ENCODE data around the gene TMEM126B. TPM values are rescaled to one million over a fixed set of nuclear protein-coding genes. Genes with fewer than 3 reads are reported as not detected.

The TMEM126B gene
- total and polyA plus RNA-seq, 2 of the 13 experiments (the other 11 are each of a cell fraction or from before 2014, with no cell fraction given) = 33.6 to 54.8 TPM

- TF ChIP-seq SKIL (CRISPR knock-in tag; IDR thresholded peaks at IDR 0.05; ENCODE audit: borderline replicate concordance) (peak; percentile 31; the same call in 1 of the 2 replicates), ZNF737 (CRISPR knock-in tag; IDR thresholded peaks at IDR 0.05; ENCODE audit: borderline replicate concordance) (no peak), FOXO4 (CRISPR knock-in tag; conservative IDR thresholded peaks at IDR 0.05) (0 out of 2 replicates have a peak, but pooled peaks have one; percentile 70), DNMT1 (CRISPR knock-in tag; IDR thresholded peaks at IDR 0.05) (no peak), JDP2 (CRISPR knock-in tag; IDR thresholded peaks at IDR 0.05; ENCODE audit: borderline replicate concordance) (no peak), ZSCAN21 (CRISPR knock-in tag; IDR thresholded peaks at IDR 0.05; ENCODE audit: borderline replicate concordance) (0 out of 2 replicates have a peak, but pooled peaks have one; percentile 13), DR1 (CRISPR knock-in tag; IDR thresholded peaks at IDR 0.05) (no peak), AGO2 (optimal IDR thresholded peaks at IDR 0.05; ENCODE audit: low read depth, low read length) (no peak), PRDM4 (CRISPR knock-in tag; IDR thresholded peaks at IDR 0.05; ENCODE audit: borderline replicate concordance) (no peak), MAZ (IDR thresholded peaks at IDR 0.05; ENCODE audit: borderline replicate concordance, low read depth, low read length) (no peak), MAZ (CRISPR knock-in tag; IDR thresholded peaks at IDR 0.05; ENCODE audit: low read depth) (peak; percentile 18; the same call in 1 of the 2 replicates), ZNF230 (CRISPR knock-in tag; IDR thresholded peaks at IDR 0.05) (0 out of 2 replicates have a peak, but pooled peaks have one; percentile 62), ZNF138 (CRISPR knock-in tag; IDR thresholded peaks at IDR 0.05; ENCODE audit: low read depth) (0 out of 2 replicates have a peak, but pooled peaks have one; percentile 73), ZNF558 (CRISPR knock-in tag; IDR thresholded peaks at IDR 0.05; ENCODE audit: borderline replicate concordance) (peak; percentile 76), JUND (CRISPR knock-in tag; IDR thresholded peaks at IDR 0.05) (no peak), ZSCAN30 (CRISPR knock-in tag; IDR thresholded peaks at IDR 0.05) (peak; percentile 67; the same call in 1 of the 2 replicates)
Measured at GRCh38 chr11:85663753-85664614, 35.6 kb downstream of the TMEM126B start (continued).
